Skin of body (tissue), 2 donors: Measurements from ENCODE around the gene PPIA. TPM values are rescaled to one million over a fixed set of nuclear protein-coding genes. Genes with fewer than 3 reads are reported as not detected.

Experiments used
- DNase-seq: peaks from one replicate; lab custom pipeline; 2025; lab: John Stamatoyannopoulos, UW
- total RNA-seq: library from RNA; depleted of rRNA; stranded (reverse); fragments of >200 nt; gene quantifications from one replicate; pipeline ENCODE4 v1.2.3, GENCODE V29; 2014

The PPIA gene
- 1,071 TPM for total RNA-seq

DNA sequence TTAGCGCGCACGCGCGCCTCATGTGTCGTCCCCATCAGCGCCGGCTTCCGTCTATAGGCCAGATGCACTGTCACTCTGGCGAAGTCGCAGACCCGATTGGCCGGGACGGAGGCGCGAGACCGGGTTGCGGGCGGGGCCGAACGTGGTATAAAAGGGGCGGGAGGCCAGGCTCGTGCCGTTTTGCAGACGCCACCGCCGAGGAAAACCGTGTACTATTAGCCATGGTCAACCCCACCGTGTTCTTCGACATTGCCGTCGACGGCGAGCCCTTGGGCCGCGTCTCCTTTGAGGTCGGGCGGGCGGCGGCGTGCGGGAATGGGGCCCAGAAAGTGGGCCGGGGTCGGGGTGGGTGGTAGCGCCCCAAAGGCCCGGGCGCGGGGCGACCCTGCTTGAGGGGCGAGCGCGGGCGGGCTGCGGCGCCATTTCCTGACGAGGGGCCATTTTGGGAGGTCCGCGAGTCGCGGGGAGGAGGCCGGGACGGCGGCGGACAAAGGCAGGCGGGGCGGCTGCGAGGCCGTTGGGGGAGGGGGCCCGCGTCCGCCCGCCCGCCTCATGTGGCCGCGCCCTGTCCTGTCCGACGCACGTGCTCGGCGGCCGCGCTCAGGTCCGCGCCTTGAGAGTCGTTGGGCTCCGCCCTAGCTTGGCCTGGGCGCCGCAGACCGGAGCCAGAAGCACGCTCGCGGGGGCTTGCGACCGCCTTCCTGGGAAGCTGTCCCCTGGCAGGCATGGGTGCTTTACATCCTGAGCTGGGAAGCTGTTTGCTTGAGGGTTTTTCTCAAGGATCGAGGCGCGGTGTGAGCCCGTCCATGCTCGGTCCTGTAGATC, at the start of gene PPIA:
Gene PPIA (plus strand): TSS at position 178 of the 825 bp plus-strand sequence. CDS start 44 bp downstream, at position 222.
- DNase-seq: peak; percentile 96

DNA sequence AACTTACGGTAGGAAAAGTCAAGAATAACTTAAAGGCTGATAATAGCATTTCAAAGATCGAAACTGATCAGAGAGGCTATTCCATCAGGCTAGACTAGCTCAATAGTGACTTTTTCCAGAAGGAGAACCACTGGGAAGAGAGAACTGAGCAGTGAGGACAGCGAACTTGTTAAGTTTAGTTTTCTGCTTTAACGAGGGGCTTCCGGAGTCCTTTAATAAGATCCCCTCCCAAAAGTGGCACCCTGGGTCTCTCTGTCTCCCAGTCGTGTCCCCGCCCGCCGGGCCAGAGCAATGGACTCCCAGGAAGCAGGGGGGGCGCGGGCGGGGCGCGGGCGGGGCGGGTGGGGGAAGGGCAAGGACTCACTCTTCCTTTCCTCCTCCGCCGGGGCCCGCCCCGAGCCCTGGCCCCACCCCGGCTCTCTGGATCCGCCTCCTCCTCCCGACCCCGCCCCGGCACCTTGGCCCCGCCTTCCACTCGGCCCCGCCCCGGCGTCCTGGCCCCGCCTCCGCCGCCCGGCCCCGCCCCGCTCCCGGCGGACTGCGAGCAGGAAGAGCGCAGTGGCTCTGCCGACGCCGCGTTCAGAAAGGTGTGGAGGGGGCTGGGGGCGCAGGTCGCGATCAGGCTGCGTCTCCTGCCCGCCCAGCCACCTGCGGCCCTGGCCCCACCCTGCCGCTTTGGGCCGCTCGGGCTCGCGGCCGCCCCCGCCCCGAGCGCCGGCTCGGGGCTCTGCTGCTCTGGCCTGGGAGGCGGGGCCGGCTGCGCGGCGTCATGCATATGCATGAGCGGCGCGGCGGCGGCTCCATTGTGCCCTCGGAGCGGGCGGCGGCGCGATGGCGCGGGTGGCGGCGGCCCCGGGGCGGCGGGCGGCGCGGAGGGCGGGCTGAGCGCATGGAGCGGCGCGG, 48.2 kb upstream of the PPIA start, which contains the start of gene ZMIZ2:
Gene ZMIZ2 (plus strand): TSS at position 803 of the 903 bp plus-strand sequence. CDS start 7,403 bp downstream, outside the sequence.
- peak; percentile 88 for DNase-seq

DNA sequence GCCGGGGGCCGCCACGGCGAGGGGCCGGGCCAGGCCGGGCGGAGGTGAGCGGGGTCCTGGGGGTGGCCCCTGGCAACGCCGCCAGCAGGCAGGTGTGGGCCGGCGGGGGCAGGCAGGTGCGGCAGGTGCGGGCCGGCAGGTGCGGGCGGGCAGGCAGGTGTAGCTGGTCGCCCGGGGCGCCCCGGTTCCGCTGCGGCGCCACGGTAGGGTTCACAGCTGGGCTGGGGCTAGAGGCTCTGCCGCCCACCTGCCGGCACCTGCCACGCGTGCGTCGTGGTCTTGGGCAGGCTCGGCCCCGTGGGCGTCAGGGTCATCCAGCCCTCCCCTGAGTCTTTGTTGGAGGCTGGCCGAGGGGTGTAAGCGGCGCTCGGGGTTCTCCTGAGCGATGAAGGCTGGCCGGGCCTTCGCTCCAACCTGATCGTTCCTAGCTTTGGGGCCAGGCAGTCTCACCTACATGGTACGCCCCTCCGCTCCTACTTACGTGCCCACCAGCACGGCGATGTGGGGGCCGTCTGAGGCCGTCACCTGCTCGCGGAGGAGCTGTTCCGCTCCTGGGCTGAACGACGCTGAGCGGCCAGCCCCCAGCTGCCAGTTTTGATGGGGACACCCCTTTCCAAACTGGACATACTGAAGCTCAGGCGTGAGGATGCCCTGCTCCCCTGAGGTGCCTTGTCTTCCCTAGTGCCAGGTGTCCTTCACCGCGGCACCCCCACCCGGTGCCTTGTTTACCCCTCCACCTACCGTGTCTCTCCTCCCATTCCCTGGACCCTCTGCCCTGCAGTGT, 47.3 kb upstream of the PPIA start:
- DNase-seq: no peak

DNA sequence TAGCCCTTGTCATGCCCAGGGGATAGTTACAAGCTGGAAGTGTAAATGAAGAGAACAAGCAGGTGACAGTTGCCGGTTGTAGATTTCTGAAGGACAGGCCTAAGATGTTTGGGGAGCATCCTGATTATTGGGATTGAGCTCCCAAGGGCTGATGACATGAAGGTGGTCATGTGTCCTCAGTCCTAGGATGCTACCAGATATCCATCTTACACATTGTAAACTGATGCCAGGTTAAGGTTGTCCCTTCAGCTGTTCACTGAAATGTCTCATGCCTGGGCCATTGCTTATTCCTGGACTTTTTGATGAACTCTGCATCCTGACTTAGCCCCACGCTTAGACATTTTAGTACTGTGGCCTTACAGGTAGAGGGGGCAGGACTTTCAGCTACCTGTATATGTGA, 46.5 kb upstream of the PPIA start:
- no peak for DNase-seq

DNA sequence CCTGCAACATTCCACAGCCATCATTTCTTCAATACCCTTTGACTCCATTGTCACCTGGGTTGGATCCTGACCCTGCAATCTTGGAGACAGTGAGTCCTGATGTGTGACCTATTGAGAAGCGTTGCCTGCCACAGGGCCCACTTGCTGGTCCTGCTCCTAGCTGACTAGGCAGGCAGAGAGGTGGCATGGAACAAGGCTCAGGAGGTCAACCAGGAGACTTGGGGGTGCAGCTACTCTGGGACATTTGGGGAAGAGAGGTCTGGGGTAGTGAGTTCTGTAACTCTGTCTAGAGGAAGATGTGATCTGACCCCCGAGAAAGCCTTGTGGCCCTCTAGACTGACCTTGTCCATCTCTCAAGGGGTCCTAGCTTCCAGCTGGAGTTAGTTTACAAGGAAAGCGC, 46.1 kb upstream of the PPIA start:
- DNase-seq: no peak

DNA sequence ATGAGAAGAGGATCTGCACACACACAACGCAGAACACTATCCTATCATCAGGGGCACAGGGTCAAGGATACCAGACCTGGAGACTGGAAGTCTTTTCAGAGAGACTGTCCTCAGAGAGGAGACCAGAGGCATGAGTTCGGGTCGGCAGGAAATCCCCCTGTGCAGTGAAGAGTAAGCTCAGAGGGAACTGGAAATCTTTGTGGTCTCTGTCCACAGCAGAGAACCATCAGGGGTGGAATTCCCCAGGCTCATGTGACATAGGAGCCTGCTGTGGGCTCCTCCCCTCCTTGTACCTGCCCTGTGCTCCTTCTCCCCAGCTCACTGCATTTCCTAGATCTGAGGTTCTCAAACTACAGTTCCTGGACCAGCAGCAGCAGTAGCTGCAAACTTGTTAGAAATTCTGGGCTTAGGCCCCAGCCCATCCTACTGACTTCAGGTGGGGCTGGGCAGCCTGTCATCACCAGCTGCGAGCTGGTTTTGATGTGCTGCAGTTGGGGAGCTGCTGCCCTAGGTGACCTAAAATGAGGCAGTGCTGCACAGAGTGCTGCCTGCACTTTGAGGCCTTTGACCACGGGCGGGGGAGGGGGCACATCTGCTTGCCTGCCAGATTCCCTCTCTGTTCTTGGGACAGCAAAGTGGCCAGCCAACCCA, 45.4 kb upstream of the PPIA start:
- no peak for DNase-seq

DNA sequence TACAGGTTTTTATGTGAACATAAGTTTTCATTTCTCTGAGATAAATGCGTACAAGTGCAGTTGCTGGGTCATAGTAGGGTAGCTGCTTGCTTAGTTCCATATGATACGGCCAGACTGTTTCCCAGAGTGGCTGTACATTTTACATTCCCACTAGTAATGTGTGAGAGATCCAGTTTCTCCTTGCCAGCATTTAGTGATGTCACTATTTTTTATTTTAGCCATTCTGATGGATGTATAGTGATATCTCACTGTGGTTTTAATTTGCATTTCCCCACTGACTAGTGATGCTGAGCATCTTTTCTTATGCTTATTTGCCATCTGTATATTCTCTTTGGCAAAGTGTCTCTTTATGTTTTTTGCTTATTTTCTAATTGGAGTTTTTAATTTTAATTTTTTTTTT, 43.7 kb upstream of the PPIA start:
- no peak for DNase-seq

DNA sequence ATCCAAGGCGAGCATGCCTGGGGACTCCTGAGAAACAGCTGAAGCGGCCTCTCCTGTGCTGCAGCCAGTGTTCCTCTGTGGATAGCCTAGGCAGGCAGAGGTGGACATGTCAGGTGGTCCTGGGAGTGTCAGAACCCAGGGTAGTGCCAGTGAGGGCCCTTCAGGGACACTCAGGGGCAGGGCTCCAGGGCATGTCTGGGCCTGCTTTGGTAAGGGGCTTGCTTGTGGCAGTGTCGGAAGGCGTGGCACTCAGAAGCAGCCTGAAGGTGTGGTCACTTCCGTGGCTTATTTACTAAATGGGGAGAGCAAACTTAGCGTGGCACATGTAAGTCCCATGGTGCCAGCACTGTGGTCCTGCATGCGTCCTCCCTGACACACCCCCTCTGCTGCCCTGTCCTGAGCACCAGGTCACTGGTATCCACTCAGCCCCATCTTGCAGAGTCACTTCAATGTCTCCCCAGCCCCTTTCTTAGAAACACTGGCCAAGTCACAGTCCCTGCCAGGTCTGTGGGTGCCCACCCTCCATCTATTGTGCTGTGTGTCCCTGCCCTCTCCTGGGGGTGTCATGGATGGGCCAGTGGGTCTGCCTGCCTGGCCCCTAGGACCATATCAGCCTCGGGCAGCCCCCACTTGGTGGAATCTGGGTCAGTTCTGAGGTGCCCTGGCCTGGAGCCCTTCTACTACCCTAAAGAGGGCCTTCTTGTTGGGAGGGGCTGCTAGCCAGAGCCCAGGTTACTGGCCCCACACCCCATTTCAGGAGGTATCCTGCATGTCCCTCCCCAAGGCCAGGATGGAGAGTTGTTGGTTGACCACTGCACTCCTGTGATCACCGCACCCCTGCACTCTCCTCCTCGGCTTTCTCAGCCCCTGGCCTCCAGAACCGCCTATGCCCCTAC, 41.4 kb upstream of the PPIA start:
- no peak for DNase-seq

DNA sequence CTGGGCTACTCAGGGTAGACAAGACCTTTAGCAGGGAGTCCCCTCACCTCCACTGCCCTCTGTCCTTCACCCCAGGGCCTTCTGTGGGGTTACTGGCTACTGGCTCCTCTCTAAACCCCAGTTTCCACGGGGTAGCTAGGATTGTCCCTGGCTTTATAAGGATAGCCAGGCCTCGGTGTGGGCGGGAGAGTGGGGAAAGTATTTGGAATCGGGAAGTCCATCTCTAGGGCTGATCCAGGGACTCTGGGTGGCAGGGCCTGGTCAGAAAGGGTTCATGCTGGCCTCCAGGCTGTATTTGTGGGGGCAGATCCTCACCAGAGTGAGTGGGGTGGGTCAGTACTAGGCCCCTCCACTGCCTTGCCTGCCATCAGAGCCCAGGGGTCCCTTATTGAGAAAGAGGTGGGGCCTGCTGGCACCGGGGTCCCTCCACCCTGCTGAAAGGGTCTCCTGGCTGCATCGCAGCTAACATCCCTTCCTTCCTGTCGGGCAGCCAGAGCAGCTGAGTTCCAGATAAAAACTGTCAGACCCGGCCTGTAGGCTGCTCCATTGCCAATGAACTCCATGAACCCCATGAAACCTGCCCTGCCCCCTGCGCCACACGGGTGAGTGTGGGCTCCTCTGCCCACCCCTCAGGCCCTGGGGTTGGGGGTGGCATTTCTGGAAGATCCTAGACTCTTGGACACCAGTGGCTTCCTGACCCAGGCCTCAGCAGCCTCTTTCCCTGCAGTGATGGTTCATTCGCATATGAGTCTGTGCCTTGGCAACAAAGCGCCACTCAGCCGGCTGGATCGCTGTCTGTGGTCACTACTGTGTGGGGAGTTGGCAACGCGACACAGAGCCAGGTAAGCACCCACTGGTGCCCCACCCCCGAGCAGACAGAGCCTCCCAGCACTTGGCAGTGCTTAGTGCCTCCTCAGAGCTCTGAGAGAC, 40.5 kb upstream of the PPIA start:
- no peak for DNase-seq

DNA sequence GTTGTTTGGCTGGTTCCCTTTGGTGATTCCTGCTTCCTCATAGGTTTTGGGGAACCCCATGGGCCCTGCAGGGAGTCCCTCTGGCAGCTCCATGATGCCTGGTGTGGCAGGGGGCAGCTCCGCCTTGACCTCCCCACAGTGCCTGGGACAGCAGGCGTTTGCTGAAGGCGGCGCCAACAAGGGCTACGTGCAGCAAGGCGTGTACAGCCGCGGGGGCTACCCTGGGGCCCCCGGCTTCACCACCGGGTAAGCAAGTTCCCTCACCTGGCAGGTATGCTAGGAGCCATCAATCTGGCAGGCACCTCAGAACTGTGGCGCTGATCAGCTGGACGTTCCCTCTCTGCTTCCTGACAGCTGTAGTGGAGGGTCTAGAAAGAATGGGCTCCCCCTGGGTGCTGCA, 39.6 kb upstream of the PPIA start:
- no peak for DNase-seq

DNA sequence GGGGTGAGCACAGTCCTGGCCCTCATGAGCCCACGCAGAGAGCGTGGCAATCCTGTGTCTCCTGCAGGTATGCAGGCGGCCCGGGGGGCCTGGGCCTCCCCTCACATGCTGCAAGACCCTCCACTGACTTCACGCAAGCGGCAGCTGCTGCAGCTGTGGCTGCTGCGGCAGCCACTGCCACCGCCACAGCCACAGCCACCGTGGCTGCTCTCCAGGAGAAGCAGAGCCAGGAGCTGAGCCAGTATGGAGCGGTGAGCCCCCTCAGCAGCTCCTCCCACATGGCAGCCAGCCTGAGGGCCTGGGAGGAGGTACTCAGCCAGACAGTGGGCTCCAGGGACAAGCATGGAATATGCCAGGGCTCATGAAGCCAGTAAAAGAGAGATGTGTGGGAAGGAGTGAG, 39.2 kb upstream of the PPIA start:
- peak; percentile 34 for DNase-seq

DNA sequence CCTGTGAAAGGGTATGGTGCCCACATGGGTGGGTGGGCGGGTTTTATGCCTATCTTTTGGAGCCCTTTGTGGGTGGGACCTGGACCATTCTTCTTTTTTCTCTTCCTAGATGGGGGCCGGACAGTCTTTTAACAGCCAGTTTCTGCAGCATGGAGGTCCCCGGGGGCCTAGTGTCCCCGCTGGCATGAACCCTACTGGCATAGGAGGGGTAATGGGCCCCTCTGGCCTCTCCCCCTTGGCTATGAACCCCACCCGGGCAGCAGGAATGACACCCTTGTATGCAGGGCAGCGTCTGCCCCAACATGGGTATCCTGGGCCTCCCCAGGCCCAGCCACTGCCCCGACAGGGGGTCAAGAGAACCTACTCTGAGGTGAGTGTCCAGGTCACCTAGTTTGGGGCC, 38.7 kb upstream of the PPIA start:
- no peak for DNase-seq

DNA sequence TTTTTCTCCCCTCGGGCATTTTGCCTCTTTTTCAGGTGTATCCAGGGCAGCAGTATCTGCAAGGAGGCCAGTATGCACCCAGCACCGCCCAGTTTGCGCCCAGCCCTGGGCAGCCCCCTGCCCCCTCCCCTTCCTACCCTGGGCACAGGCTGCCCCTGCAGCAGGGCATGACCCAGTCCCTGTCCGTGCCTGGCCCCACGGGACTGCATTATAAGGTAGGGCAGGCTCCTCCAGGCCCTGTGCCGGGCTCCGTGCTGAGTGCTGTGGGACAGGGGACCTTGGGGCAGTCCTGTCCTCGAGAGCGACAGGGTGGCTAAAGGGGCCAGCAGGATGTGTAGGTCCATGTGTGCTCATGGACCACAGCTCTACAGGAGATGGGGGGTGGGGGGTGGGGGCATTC, 37.2 kb upstream of the PPIA start:
- DNase-seq: no peak

DNA sequence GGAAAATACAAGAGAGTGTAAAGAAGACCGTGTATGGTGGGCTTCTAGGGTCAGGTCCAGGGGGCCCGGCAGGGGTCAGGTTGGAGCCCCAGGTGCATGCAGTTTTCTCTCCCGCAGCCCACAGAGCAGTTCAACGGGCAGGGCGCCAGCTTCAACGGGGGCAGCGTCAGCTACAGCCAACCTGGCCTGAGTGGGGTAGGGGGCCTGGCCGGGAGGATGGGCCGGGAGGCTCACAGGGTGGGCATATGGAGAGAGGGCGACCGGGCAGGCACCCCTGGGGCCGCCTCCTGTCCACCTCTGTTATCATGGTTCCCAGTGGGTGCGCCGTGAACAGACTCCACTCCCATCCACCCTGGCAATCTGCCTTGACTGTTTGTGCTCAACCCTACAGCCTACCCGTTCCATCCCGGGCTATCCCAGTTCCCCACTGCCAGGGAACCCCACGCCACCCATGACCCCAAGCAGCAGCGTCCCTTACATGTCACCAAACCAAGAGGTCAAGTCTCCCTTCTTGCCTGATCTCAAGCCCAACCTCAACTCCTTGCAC, 36.4 kb upstream of the PPIA start:
- DNase-seq: no peak

DNA sequence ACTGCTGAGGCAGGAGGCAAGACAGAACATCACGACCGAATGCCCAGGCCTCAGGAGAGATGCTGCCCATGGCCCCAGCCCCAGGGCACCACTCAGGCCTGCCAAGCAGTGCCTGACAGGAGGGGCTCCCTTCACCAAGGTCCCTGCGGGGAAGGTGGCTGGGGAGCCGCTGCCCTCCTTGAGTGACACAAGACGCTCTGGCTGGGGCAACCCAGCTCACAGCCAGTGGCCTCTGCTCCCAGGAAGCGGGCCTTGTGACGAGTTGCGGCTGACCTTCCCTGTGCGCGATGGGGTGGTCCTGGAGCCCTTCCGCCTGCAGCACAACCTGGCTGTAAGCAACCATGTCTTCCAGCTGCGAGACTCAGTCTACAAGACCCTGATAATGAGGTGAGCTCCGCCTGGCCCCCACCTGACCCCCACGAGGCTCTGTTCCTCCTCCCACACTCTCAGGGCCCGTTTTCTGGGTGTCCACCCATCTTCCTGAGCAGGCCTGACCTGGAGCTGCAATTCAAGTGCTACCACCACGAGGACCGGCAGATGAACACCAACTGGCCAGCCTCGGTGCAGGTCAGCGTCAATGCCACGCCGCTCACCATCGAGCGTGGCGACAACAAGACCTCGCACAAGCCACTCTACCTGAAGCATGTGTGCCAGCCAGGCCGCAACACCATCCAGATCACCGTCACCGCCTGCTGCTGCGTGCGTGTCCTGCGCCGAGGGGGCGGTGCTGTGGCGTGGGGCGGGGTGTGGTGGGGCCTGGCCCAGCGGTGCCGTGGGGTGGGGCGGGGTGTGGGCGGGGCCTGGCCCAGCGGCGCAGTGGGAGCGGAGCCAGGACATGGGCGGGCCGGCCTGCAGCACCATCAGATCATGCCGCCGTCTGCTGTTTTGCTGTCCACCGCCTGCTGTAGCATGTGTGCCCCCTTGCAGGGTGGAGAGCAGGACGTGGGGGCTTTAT, 35.0 kb upstream of the PPIA start:
- no peak for DNase-seq

DNA sequence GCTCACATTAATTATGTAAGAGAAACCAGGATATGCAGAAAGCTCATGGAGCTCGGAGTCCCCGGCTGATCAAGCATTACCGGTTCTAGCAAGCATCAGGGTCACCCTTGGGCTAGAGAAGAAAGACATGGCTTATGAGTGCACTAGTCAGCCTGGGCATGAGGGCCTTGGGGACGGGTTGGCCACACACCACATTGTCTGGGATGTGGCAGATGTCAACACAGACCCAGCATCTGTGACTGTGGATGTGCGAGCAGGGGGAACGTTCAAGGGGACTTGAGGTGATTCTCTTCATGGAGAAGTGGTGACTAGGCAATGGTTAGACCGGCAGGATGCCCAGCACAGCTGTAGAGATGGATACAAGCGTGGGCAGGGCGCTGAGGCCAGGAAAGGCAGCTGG, 34.2 kb upstream of the PPIA start:
- no peak for DNase-seq

DNA sequence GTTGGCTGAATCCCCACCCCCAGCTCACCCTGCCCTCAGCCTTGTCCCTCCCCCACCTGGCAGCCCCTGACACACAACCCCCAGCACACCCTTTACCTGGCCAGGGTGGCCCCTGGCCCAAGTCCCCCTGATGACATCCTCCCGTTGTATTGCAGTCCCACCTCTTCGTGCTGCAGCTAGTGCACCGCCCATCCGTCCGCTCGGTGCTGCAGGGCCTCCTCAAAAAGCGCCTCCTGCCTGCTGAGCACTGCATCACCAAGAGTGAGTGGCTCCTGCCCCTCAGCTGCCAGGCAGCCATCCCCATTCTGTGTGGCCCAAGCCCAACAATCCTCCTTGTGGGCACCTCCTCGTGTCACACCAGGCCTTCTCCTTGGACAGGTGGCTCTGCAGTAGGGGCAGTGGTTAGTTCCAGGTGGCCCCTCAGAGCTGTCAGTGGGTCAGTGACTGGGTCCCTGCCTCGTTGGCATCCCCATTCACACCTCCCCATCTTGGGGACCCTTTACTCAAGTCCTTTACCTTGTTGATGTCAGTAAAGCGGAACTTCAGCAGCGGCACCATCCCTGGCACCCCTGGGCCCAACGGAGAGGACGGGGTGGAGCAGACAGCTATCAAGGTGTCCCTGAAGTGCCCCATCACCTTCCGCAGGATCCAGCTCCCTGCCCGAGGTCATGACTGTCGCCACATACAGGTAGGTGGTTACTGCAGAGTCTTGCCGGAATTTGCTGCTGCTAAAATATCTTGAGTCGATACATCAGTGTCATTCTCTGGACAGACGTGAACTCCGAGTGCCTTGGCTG, 33.6 kb upstream of the PPIA start:
- no peak for DNase-seq
